ENCODE measurements around the gene PRODH2. TPM values are rescaled to one million over a fixed set of nuclear protein-coding genes. Genes with fewer than 3 reads are reported as not detected.
A peak's percentile ranks its signal among the peaks of the same experiment; 100 is the strongest.
"Not testable (repeated sequence)": the region's sequence is repeated elsewhere in the genome, so short reads cannot be mapped to it uniquely, and the experiment has no call there.

Gene PRODH2
- total RNA-seq, 6 experiments from 2014 or later, result 60.3 to 281 (median 134) TPM

GRCh38 chr19:35805526-35806102 is 7.0 kb downstream of the PRODH2 start:
- H3K9me3 ChIP-seq, result no peaks in the 10 kb centered on the region
- H3K27me3 ChIP-seq, result no peaks in the 10 kb centered on the region
- TF ChIP-seq POLR2A (IDR thresholded peaks at IDR 0.05) (no peak), CTCF (IDR thresholded peaks at IDR 0.05) (no peak)
- 68% methylated on average over 4 of the region's 5 CpGs for WGBS (ENCODE audit: insufficient coverage, low coverage, low lambda C conversion rate, missing lambda C conversion rate)
- peaks cover 0 to 64% (median 10%) of the 10 kb centered on the region in 4 donors for H3K36me3 ChIP-seq
- no peak for DNase-seq
- H3K4me1 ChIP-seq, result peaks cover 0 to 27% (median 0%) of the 10 kb centered on the region in 4 donors
- no peak overlapping the region for H3K27ac ChIP-seq
- peak in 1 of 4 donors; percentile 15 for ATAC-seq
- no peak overlapping the region for H3K4me3 ChIP-seq
- intact Hi-C loops (cut with DNase I), result no loop called here

GRCh38 chr19:35801828-35802227 is 10.8 kb downstream of the PRODH2 start:
- WGBS (ENCODE audit: insufficient coverage, low coverage, low lambda C conversion rate, missing lambda C conversion rate), result 68% methylated on average over 2 of the region's 3 CpGs
- Histone ChIP-seq H3K9me3 (no peaks in the 10 kb centered on the region), H3K27ac (no peak overlapping the region), H3K36me3 (peaks cover 0 to 46% (median 9%) of the 10 kb centered on the region in 4 donors), H3K4me3 (no peak overlapping the region), H3K4me1 (peaks cover 0 to under 1% (median 0%) of the 10 kb centered on the region in 4 donors), H3K27me3 (no peaks in the 10 kb centered on the region)
- no peak for DNase-seq
- TF ChIP-seq POLR2A (IDR thresholded peaks at IDR 0.05), result no peak
- TF ChIP-seq CTCF (IDR thresholded peaks at IDR 0.05), result no peak
- ATAC-seq, result no peak
- intact Hi-C loops (cut with DNase I), result no loop called here

DNA sequence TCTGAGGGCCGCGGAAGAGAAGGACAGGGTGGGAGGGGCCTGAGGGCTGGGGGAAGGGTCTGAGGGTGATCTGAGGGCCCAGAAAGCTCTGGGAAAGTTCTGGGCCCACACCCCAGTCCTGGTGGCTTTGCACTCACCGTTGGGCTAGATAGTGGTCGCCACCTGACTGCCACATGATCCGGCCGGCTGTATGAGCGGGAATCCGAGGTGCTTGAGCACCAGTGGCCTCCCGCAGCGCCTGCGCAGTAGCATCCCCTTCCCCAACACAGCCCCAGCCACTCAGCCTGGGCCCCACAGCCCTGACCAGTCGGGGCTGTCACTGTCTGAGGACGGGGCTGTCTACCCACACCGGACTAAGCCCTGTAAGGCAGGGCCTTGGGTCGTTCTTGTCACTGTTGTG is 15.0 kb downstream of the PRODH2 start:
- Histone ChIP-seq H3K4me1 (no peaks in the 10 kb centered on the region), H3K27me3 (no peaks in the 10 kb centered on the region), H3K9me3 (no peaks in the 10 kb centered on the region), H3K4me3 (no peak overlapping the region), H3K36me3 (peaks cover 0 to 6% (median 0%) of the 10 kb centered on the region in 4 donors), H3K27ac (no peak overlapping the region)
- TF ChIP-seq CTCF (IDR thresholded peaks at IDR 0.05), result no peak
- peak; percentile 22 for TF ChIP-seq POLR2A (IDR thresholded peaks at IDR 0.05)
- ATAC-seq, result peak; percentile 77 to 81 (median 79)
- intact Hi-C loops (cut with DNase I), result no loop called here
- WGBS (ENCODE audit: insufficient coverage, low coverage, low lambda C conversion rate, missing lambda C conversion rate), result 0% methylated on average over 3 of the region's 15 CpGs
- DNase-seq, result peak; percentile 52 to 77 (median 60)

DNA sequence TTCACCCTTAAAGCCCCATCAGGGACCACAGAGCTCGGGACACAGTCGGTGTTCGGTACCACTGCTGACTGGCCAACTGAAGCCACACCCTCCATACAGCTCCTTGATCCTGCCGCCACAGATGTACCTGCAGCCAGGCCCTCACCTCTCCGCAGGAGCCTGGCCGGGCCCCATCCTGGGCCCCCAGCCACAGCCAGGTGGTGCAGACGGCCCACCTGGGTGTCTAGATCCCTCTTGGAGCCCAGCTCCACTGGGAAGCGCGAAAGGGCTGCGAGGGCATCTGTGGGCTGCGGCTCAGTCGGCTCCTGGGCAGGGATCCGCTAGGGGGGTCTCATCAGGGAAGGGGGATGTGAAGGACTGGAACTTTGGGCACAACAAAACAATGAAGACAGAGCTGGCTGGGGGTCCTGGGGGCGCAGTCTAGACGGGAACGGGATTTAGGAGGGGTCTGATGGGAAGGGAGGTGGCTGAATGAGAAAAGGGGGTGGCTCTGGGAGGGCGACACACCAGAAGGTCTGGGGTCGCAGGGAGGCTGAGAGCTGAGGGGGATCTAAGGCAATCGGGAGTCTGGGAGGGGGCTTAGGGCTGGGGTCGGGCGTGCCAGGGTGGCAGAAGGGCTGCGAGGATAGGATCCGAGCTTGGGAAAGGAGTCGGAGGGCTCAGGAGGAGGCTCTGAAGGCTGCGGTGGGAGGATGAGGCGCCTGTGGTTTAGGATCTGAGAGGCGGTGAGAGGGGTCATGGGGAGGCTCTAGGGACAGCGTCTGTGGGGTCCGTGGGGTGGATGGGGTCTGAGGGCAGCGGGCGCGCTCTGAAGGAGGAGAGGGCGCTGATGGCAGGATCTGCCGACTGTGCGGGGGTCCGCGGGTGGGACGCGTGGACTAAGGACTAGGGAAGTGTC is 15.8 kb downstream of the PRODH2 start:
- ATAC-seq (peak in 3 of 4 donors; percentile 11 to 42 (median 22)), DNase-seq (peak in 1 of 3 donors; percentile 45)
- no peaks in the 10 kb centered on the region for H3K27me3 ChIP-seq
- TF ChIP-seq POLR2A (IDR thresholded peaks at IDR 0.05) (no peak), CTCF (IDR thresholded peaks at IDR 0.05) (no peak)
- H3K9me3 ChIP-seq, result no peaks in the 10 kb centered on the region
- H3K36me3 ChIP-seq, result no peaks in the 10 kb centered on the region
- H3K4me3 ChIP-seq, result no peak overlapping the region
- no peaks in the 10 kb centered on the region for H3K4me1 ChIP-seq
- no peak overlapping the region for H3K27ac ChIP-seq
- 13% methylated on average over 37 of the region's 39 CpGs for WGBS (ENCODE audit: insufficient coverage, low coverage, low lambda C conversion rate, missing lambda C conversion rate)
- intact Hi-C loops (cut with DNase I), result no loop called here

GRCh38 chr19:35795564-35795963 is 17.1 kb downstream of the PRODH2 start:
- H3K9me3 ChIP-seq; ATAC-seq; H3K4me3 ChIP-seq; H3K27ac ChIP-seq; intact Hi-C loops (cut with DNase I); DNase-seq; H3K36me3 ChIP-seq; H3K27me3 ChIP-seq; H3K4me1 ChIP-seq: not testable (repeated sequence)
- 89% methylated on average over 1 of the region's 1 CpG for WGBS (ENCODE audit: insufficient coverage, low coverage, low lambda C conversion rate, missing lambda C conversion rate)

Data from right lobe of liver (tissue), 6 donors.